GM18951 (cell line): Measurements from ENCODE around the gene SCARB1.

Experiments
- POLR2A ChIP-seq: IDR thresholded peaks from 4 replicates; pipeline ENCODE4 v1.6.1; 2011; ENCODE audit warnings: mild to moderate bottlenecking; ENCODE audit not compliant: insufficient read length, insufficient read depth; ENCODE audit errors: extremely low read depth
- in situ Hi-C: fragments of 300-500 bp; cut with MboI; formaldehyde crosslinking; loops from one replicate; pipeline ENCODE4 v1.12.0; 2022; ENCODE audit warnings: low sequenced_read_pairs, mixed read lengths, inconsistent platforms; ENCODE audit not compliant: unreplicated experiment

Gene SCARB1

DNA sequence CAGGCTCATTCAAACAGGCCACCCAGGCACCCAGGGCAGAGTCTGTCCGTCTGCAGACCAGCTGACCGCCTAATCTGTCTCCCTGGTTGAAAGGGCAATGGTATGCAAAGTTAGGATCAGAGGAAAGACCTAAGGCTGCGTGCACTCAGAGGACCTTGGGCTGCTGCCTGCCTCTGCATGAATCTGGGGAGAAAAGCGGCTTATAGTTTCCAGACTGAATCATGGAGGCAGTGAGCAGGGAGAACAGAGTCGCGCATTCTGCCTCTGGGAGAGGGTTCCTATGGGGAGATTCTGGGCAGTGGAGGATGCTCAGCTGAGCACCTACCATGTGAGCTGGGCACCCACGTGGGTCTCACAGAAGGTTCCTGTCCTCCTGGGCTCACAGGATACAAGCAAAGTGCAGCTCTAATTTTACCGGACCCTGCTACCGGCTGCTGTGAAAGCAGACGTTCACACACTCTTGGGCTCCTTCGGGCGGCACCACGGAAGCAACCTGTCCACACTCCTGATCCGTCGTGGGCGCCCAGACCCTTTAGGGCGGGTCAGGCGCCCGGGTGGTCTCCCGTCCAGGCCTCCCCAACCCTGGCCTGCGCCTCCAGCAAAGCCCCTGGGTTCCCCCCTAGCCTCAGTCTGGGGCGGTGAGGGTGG lies 772 bp downstream of the SCARB1 start:
- in situ Hi-C loops, result no loop called here
- peak; percentile 27 for TF ChIP-seq POLR2A

GRCh38 chr12:124861898-124862676 lies 1.6 kb downstream of the SCARB1 start:
- in situ Hi-C loops, result no loop called here

DNA sequence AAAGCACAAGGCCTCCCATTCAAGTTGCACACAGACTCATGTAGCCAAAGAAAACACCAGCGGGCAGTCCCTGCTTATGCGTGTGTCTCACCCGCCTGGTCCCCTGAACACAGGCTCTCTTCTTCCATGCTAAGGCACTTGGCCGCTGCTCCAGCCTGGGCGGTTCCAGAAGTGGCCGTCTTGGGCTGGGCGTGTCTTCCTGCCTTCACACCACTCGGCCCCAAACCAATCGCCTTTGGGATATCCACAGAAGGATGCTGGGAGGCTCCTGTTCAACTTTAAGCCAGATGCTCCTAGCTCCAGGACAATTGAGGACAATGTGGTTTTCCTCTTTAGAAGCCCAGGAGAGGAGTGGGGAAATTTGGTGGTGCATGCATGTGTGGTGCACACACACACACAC lies 2.2 kb downstream of the SCARB1 start:
- TF ChIP-seq POLR2A, result no peak
- in situ Hi-C loops, result no loop called here

More at GRCh38 chr12:124861898-124862676, 1.6 kb downstream of the SCARB1 start:
- TF ChIP-seq POLR2A, result no peak

- in situ Hi-C loops, result no loop called here
- no peak for TF ChIP-seq POLR2A
Observed at GRCh38 chr12:124857921-124858461, 5.7 kb downstream of the SCARB1 start.

DNA sequence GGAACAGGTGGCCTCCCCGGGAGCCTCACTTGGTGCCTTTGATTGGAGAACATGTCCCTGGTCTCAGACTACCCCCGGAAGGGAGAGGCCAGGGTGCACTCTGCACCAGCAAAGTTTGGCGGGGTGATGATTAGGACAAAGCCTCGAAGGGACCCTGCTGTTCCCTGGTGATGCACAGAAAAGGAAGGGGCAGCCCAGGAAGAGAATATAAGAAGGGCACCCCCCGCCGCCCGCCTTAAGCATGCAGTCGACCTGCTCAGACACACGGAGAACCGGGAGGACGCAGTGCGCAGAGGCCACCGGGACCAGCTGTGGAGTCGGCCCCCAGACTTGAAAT lies 6.9 kb downstream of the SCARB1 start:
- no peak for TF ChIP-seq POLR2A
- in situ Hi-C loops, result no loop called here

DNA sequence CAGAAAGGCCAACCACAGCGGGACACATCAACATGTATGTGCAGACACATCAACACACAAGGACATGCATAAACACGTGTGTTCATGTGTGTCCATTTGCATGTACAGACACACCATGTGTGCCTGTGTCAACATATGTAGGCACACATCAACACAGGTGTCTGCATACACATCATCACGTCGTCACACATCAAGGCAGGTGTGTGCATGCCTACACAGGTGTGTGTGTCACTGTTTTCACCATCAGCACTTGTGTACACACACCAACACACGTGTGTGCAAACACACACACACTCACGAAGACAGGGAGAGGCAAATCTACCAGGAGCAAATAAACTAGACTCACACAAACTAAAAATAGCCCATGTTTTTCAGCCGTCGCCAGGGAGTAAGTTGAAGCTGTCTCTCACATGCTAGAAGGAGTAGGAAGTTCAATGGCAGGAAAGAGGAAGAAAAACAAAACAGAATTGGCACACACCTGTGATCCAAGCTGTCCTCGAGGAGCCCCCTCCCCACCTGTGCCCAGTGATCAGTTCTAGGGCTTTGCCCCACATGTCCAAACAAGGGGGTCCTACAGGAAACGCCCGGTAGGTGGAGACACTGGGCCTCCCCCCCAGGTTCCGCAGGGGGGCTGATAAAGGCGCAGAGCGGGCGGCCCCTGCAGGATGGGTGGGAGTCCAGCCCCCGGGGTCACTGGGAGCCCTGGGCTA lies 7.4 kb downstream of the SCARB1 start:
- no peak for TF ChIP-seq POLR2A
- in situ Hi-C loops, result no loop called here

GRCh38 chr12:124855275-124855957 lies 8.2 kb downstream of the SCARB1 start:
- in situ Hi-C loops, result no loop called here
- no peak for TF ChIP-seq POLR2A

DNA sequence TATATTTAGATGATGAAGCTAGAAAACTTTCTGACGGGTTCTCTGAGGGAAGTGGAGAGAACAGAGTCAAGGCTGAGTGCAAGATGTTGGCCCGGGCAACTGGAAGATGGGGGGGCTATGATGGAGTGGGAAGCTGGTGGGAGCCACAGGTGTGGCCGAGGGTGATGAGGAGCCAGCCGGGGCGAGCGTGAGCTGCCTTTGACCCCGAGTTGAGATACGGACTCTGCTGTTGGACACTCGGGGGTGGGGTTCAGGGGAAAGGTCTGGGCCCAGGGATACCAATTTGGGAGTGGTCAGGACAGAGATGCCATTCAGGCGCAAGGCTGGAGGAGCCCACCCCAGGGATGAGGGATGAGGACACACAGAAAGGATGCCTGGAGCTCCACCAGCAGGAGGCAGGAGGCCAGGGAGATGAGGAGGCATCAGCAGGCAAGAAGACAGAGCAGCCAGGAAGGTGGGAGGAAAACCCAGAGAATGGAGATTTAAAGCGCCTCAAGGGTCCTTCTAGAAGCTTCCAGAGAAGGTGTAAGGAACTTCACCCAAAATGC lies 9.0 kb downstream of the SCARB1 start:
- TF ChIP-seq POLR2A, result no peak
- in situ Hi-C loops, result no loop called here

- TF ChIP-seq POLR2A, result no peak
- in situ Hi-C loops, result no loop called here
Observed at GRCh38 chr12:124853781-124854636, 9.7 kb downstream of the SCARB1 start.

- no peak for TF ChIP-seq POLR2A
- in situ Hi-C loops, result no loop called here
Observed at GRCh38 chr12:124852911-124853427, 10.7 kb downstream of the SCARB1 start.

- no peak for TF ChIP-seq POLR2A
- in situ Hi-C loops, result no loop called here
Observed at GRCh38 chr12:124852329-124852831, 11.3 kb downstream of the SCARB1 start.
